Thyroid gland (tissue), 4 donors: Measurements from ENCODE around the gene OR10G3. TPM values are rescaled to one million over a fixed set of nuclear protein-coding genes. Genes with fewer than 3 reads are reported as not detected.

Experiments used
- DNase-seq, 2 donors: peaks; one replicate each; pipeline ENCODE4 v3.0.0-alpha.2; 2019
- H3K27ac ChIP-seq, 3 donors: fragments of 200-600 bp; sonication (generic); 1 replicate in 2 of 3; 2 replicates in 1 of 3; pipeline ENCODE4 v1.5.1; 2016 to 2019; ENCODE audit warnings: mild to moderate bottlenecking in 1 of 3, moderate library complexity in 1 of 3
- H3K27me3 ChIP-seq: fragments of 200-600 bp; sonication (generic); one replicate; pipeline ENCODE4 v1.5.1; 2019
- H3K36me3 ChIP-seq, 2 donors: fragments of 200-600 bp; sonication (generic); one replicate each; pipeline ENCODE4 v1.5.1; 2016 to 2019
- H3K4me1 ChIP-seq, 2 donors: fragments of 200-600 bp; sonication (generic); one replicate each; pipeline ENCODE4 v1.5.1; 2017 to 2019
- H3K4me3 ChIP-seq, 3 donors: fragments of 200-600 bp; sonication (generic); replicated peaks in 1 of 3; 1 replicate in 2 of 3; 2 replicates in 1 of 3; pipeline ENCODE4 v1.5.1; 2016; ENCODE audit warnings: mild to moderate bottlenecking in 1 of 3
- H3K9me3 ChIP-seq: fragments of 200-600 bp; sonication (generic); one replicate; pipeline ENCODE4 v1.5.1; 2017
- CTCF ChIP-seq, 6 experiments: fragments of 200-600 bp in 3 of 6; fragments of 450-650 bp in 3 of 6; sonication (generic) in 3 of 6; IDR thresholded peaks; one replicate each; pipeline ENCODE4 v1.5.1; 2016 to 2019; ENCODE audit warnings: antibody characterized with exemption in 6 of 6, mild to moderate bottlenecking in 2 of 6, inconsistent platforms in 1 of 6, moderate library complexity in 1 of 6
- POLR2A ChIP-seq, 2 donors: fragments of 450-650 bp; IDR thresholded peaks; one replicate each; pipeline ENCODE4 v1.6.1; 2017; ENCODE audit warnings: antibody characterized with exemption in 2 of 2, mild to moderate bottlenecking in 2 of 2, moderate library complexity in 1 of 2
- WGBS, 2 donors: methylation state at CpG; one replicate each; pipeline ENCODE4 v1.1.5; 2017; 5-methylcytosine and 5-hydroxymethylcytosine counted together
- intact Hi-C: fragments of 100-400 bp; cut with DNase I; formaldehyde crosslinking; loops from one replicate; pipeline ENCODE4 v1.15.1; 2023
- total RNA-seq, 4 donors: library from RNA; depleted of rRNA; stranded (reverse); fragments of >200 nt; gene quantifications; one replicate each; pipeline ENCODE4 v1.2.3, GENCODE V29; 2016

OR10G3 gene
- total RNA-seq, 4 donors from 2014 or later: not detected

DNA sequence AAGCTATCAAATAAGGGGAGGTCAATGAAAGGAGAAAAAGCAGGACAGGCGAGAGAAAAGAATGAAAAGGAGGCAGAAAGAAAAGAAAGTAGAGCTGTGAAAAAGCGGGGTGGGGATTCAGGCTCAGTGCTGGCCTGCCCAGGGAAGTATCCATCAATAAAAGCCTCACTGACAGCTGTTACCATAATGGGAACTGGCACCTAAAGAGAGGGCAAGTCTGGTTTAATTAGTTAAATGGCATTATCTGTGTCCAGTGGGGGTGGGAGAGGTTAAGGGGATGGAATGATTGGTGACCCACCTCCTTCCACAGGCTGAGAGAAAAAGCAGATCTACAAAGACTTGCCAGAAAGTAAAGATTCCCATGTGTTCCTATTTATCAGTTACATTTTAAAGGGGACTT lies 61.2 kb downstream of the OR10G3 start:
- no peaks in the 10 kb centered on the region for H3K9me3 ChIP-seq
- no peak overlapping the region for H3K4me3 ChIP-seq
- H3K27me3 ChIP-seq: no peaks in the 10 kb centered on the region
- 84 to 90% methylated on average over 2 of the region's 2 CpGs for WGBS, 2 donors
- no peak overlapping the region for H3K27ac ChIP-seq
- TF ChIP-seq CTCF (IDR thresholded peaks at IDR 0.05): no peak
- TF ChIP-seq POLR2A (IDR thresholded peaks at IDR 0.05): no peak
- H3K4me1 ChIP-seq: peaks cover 3 to 11% of the 10 kb centered on the region in 2 donors
- intact Hi-C loops: no loop called here
- no peaks in the 10 kb centered on the region for H3K36me3 ChIP-seq
- DNase-seq: no peak

Other genes with a start within 250 kb of the OR10G3 start
- gene SUPT16H, start 196.1 kb downstream of the OR10G3 start, total RNA-seq: 10 to 100 TPM; 58.4 to 87.0 (median 69.9) TPM
- gene CHD8, start 124.0 kb downstream of the OR10G3 start, total RNA-seq: 100 to 1,000 TPM in 1 of 4 donors, 10 to 100 TPM in 3; 64.1 to 102 (median 76.8) TPM
- gene RAB2B, start 103.1 kb downstream of the OR10G3 start, total RNA-seq: 10 to 100 TPM; 26.8 to 66.8 (median 38.9) TPM
- 10 to 100 TPM; 41.5 to 68.2 (median 52.7) TPM for gene TOX4, start 102.9 kb downstream of the OR10G3 start, total RNA-seq
- 10 to 100 TPM; 70.7 to 83.1 (median 75.4) TPM for gene METTL3, start 68.7 kb downstream of the OR10G3 start, total RNA-seq
- 10 to 100 TPM; 21.9 to 24.6 (median 22.5) TPM for gene SALL2, start 53.7 kb downstream of the OR10G3 start, total RNA-seq
- gene OR10G2, start 54.9 kb upstream of the OR10G3 start, total RNA-seq: not detected
- gene OR4E2, start 73.8 kb upstream of the OR10G3 start, total RNA-seq: not detected
- not detected for gene OR4E1, start 93.7 kb upstream of the OR10G3 start, total RNA-seq